ENCODE data around the gene HHIPL1.
A peak's percentile ranks its signal among the peaks of the same experiment; 100 is the strongest.

HHIPL1 gene

GRCh38 chr14:99611646-99612045 lies 33.3 kb upstream of the HHIPL1 start:
- DNase-seq (ENCODE audit: low read depth), result no peak

GRCh38 chr14:99612071-99612737 lies 32.7 kb upstream of the HHIPL1 start:
- DNase-seq (ENCODE audit: low read depth), result no peak

GRCh38 chr14:99612738-99613330 lies 32.1 kb upstream of the HHIPL1 start:
- no peak for DNase-seq (ENCODE audit: low read depth)

GRCh38 chr14:99615497-99616157 lies 29.3 kb upstream of the HHIPL1 start:
- no peak for DNase-seq (ENCODE audit: low read depth)

- DNase-seq (ENCODE audit: low read depth), result no peak
Observed at GRCh38 chr14:99616832-99617800, 27.8 kb upstream of the HHIPL1 start.

- DNase-seq (ENCODE audit: low read depth), result no peak
Observed at GRCh38 chr14:99619835-99620834, 24.8 kb upstream of the HHIPL1 start.

- DNase-seq (ENCODE audit: low read depth), result no peak
Observed at GRCh38 chr14:99621948-99622347, 23.0 kb upstream of the HHIPL1 start.

GRCh38 chr14:99624024-99624423 lies 20.9 kb upstream of the HHIPL1 start:
- no peak for DNase-seq (ENCODE audit: low read depth)

- no peak for DNase-seq (ENCODE audit: low read depth)
Observed at GRCh38 chr14:99624971-99625370, 20.0 kb upstream of the HHIPL1 start.

GRCh38 chr14:99625476-99625875 lies 19.5 kb upstream of the HHIPL1 start:
- DNase-seq (ENCODE audit: low read depth), result no peak

- DNase-seq (ENCODE audit: low read depth), result no peak
Observed at GRCh38 chr14:99626041-99626648, 18.8 kb upstream of the HHIPL1 start.

GRCh38 chr14:99627100-99627499 lies 17.8 kb upstream of the HHIPL1 start:
- no peak for DNase-seq (ENCODE audit: low read depth)

GRCh38 chr14:99627510-99628381 lies 17.2 kb upstream of the HHIPL1 start:
- DNase-seq (ENCODE audit: low read depth), result no peak

- peak; percentile 18 for DNase-seq (ENCODE audit: low read depth)
Observed at GRCh38 chr14:99628887-99629618, 15.9 kb upstream of the HHIPL1 start.

- no peak for DNase-seq (ENCODE audit: low read depth)
Observed at GRCh38 chr14:99630202-99630601, 14.7 kb upstream of the HHIPL1 start.

GRCh38 chr14:99632410-99633035 lies 12.4 kb upstream of the HHIPL1 start:
- no peak for DNase-seq (ENCODE audit: low read depth)

GRCh38 chr14:99633141-99633540 lies 11.8 kb upstream of the HHIPL1 start:
- no peak for DNase-seq (ENCODE audit: low read depth)

GRCh38 chr14:99633918-99634317 lies 11.0 kb upstream of the HHIPL1 start:
- no peak for DNase-seq (ENCODE audit: low read depth)
